A549 (cell line): Measurements from ENCODE around the gene COA7. TPM values are rescaled to one million over a fixed set of nuclear protein-coding genes. Genes with fewer than 3 reads are reported as not detected.

Source experiments
- ATAC-seq, 2 experiments: fragments of 200-7000 bp in 1 of 2; fragments of >200 bp in 1 of 2; cut with Nextera tagmentation in 1 of 2; cut with Tn5 transposase in 1 of 2; 3 replicates each; pipeline versions ENCODE4 v1.8.0 to v1.9.1; 2018 to 2020; ENCODE audit warnings: mild to moderate bottlenecking in 1 of 2, moderate library complexity in 1 of 2
- CTCF ChIA-PET: fragments of 300-600 bp; sonication (Branson Sonifier 250); formaldehyde crosslinking; extraction: SDS; loops from one replicate; lab custom pipeline; 2021; ENCODE audit warnings: antibody characterized with exemption, inconsistent platforms; lab: Yijun Ruan, JAX
- POLR2A ChIA-PET: fragments of 350-600 bp; formaldehyde crosslinking; extraction: SDS; loops from one replicate; lab custom pipeline; 2021; ENCODE audit warnings: antibody characterized with exemption, inconsistent platforms; lab: Yijun Ruan, JAX
- DNase-seq, 2 experiments: peaks; one replicate each; pipeline versions ENCODE4 v3.0.0 to v3.0.0-alpha.2; 2011 to 2016; ENCODE audit warnings: low read depth in 1 of 2, low spot score in 1 of 2
- FAIRE-seq: peaks from 2 replicates; lab custom pipeline; 2011; peaks lifted over from hg19 to GRCh38; lab: Jason Lieb, UNC
- H3K27ac ChIP-seq, 2 experiments: fragments of >200 bp; sonication (Bioruptor Twin); formaldehyde crosslinking; 3 replicates each; pipeline ENCODE4 v1.5.1; 2016 to 2017
- H3K4me1 ChIP-seq: fragments of >200 bp; sonication (Bioruptor Twin); formaldehyde crosslinking; 3 replicates; pipeline ENCODE4 v1.6.1; 2016
- H3K4me2 ChIP-seq: fragments of >200 bp; sonication (Bioruptor Twin); formaldehyde crosslinking; 3 replicates; pipeline ENCODE4 v1.6.1; 2016
- H3K4me3 ChIP-seq: fragments of >200 bp; sonication (Bioruptor Twin); formaldehyde crosslinking; 3 replicates; pipeline ENCODE4 v1.5.1; 2016
- H3K9me3 ChIP-seq: fragments of >200 bp; sonication (Bioruptor Twin); formaldehyde crosslinking; 3 replicates; pipeline ENCODE4 v1.6.1; 2016
- CBX8 ChIP-seq: fragments of 200-600 bp; sonication (generic); IDR thresholded peaks from 2 replicates; pipeline ENCODE4 v1.6.1; 2016
- CHD2 ChIP-seq: fragments of 150-350 bp; IDR thresholded peaks from 2 replicates; pipeline ENCODE4 v1.6.1; 2014; ENCODE audit warnings: low read length; ENCODE audit not compliant: partially characterized antibody
- EHF ChIP-seq: fragments of 250-450 bp; sonication (Bioruptor Pico); IDR thresholded peaks from 2 replicates; pipeline ENCODE4 v1.5.0; 2020; ENCODE audit warnings: mild to moderate bottlenecking
- FOSB ChIP-seq: fragments of 250-450 bp; sonication (Bioruptor Pico); IDR thresholded peaks from 2 replicates; pipeline ENCODE4 v1.5.0; 2020; ENCODE audit warnings: mild to moderate bottlenecking, moderate library complexity
- FOSL2 ChIP-seq, 2 experiments: fragments of 450-650 bp in 1 of 2; fragments of >200 bp in 1 of 2; sonication (Bioruptor Twin) in 1 of 2; formaldehyde crosslinking; IDR thresholded peaks; 2 replicates each; pipeline versions ENCODE4 v1.5.0 to v1.6.1; 2016 to 2020; ENCODE audit warnings: mild to moderate bottlenecking in 1 of 2, moderate library complexity in 1 of 2
- GATA3 ChIP-seq: IDR thresholded peaks from 2 replicates; pipeline ENCODE4 v1.6.1; 2012; ENCODE audit warnings: borderline replicate concordance
- HOXB13 ChIP-seq: fragments of 250-450 bp; sonication (Bioruptor Pico); IDR thresholded peaks from 2 replicates; pipeline ENCODE4 v1.5.0; 2020; ENCODE audit warnings: low read depth, mild to moderate bottlenecking, moderate library complexity
- JUNB ChIP-seq: fragments of >200 bp; sonication (Bioruptor Twin); formaldehyde crosslinking; IDR thresholded peaks from 2 replicates; pipeline ENCODE4 v1.6.1; 2016
- MAFK ChIP-seq: fragments of 450-650 bp; IDR thresholded peaks from 2 replicates; pipeline ENCODE4 v1.6.1; 2014; ENCODE audit not compliant: partially characterized antibody
- MAZ ChIP-seq: fragments of 150-350 bp; IDR thresholded peaks from 2 replicates; pipeline ENCODE4 v1.6.1; 2014; ENCODE audit warnings: antibody characterized with exemption, low read depth, low read length, borderline replicate concordance
- NFE2L2 ChIP-seq: fragments of 150-350 bp; conservative IDR thresholded peaks from 2 replicates; pipeline ENCODE4 v1.6.1; 2014; ENCODE audit warnings: low read length
- POLR2A ChIP-seq: IDR thresholded peaks from 2 replicates; pipeline ENCODE4 v1.6.1; 2012; ENCODE audit warnings: mild to moderate bottlenecking, low read length
- POLR2AphosphoS2 ChIP-seq: conservative IDR thresholded peaks from 2 replicates; pipeline ENCODE4 v1.6.1; 2012; ENCODE audit warnings: low read length, improper control_type of control experiment, inconsistent platforms
- RNF2 ChIP-seq: fragments of 200-600 bp; sonication (generic); IDR thresholded peaks from 2 replicates; pipeline ENCODE4 v1.6.1; 2016; ENCODE audit warnings: low read depth, mild to moderate bottlenecking, antibody characterized with exemption, moderate library complexity, borderline replicate concordance
- SMC3 ChIP-seq: fragments of >200 bp; sonication (Bioruptor Twin); formaldehyde crosslinking; IDR thresholded peaks from 3 replicates; pipeline ENCODE4 v1.6.1; 2018; ENCODE audit warnings: inconsistent platforms
- TFCP2L1 ChIP-seq: fragments of 250-450 bp; sonication (Bioruptor Pico); IDR thresholded peaks from 2 replicates; pipeline ENCODE4 v1.5.0; 2021; ENCODE audit warnings: mild to moderate bottlenecking
- ZC3H11A ChIP-seq: fragments of 450-650 bp; IDR thresholded peaks from 2 replicates; pipeline ENCODE4 v1.6.1; 2014; ENCODE audit warnings: antibody characterized with exemption, mild to moderate bottlenecking
- ZSCAN20 ChIP-seq: fragments of 250-450 bp; sonication (Bioruptor Pico); IDR thresholded peaks from 2 replicates; pipeline ENCODE4 v1.8.0; 2022; ENCODE audit warnings: mild to moderate bottlenecking, moderate library complexity
- whole genome bisulfite sequencing: methylation state at CpG from one replicate; pipeline ENCODE4 v1.1.6; 2017; ENCODE audit errors: missing lambda C conversion rate; 5-methylcytosine and 5-hydroxymethylcytosine counted together
- polyA plus RNA-seq, 4 experiments: library from polyadenylated mRNA; depleted of rRNA in 3 of 4; stranded (reverse); fragments of >200 nt; fragmentation: RNase III in 1 of 4; extraction: RNeasy Plus Mini Kit Qiagen cat#74134 plus additional on column Dnase treatment in 1 of 4; gene quantifications; 2 replicates in 3 of 4; 3 replicates in 1 of 4; pipeline ENCODE4 v1.2.3, GENCODE V29; 2011 to 2017
- TF ChIP-seq, protein P1 (sequence below): IDR thresholded peaks from 2 replicates; pipeline ENCODE4 v1.6.1; 2012
- TF ChIP-seq, protein P2 (sequence below): fragments of 450-650 bp; IDR thresholded peaks from 2 replicates; pipeline ENCODE4 v1.6.1; 2014; ENCODE audit warnings: antibody characterized with exemption
- TF ChIP-seq, protein P3 (sequence below): fragments of 150-350 bp; IDR thresholded peaks from 2 replicates; pipeline ENCODE4 v1.6.1; 2014; ENCODE audit warnings: low read depth, mild to moderate bottlenecking, low read length
- TF ChIP-seq, protein P4 (sequence below): fragments of 250-450 bp; sonication (Bioruptor Pico); IDR thresholded peaks from 2 replicates; pipeline ENCODE4 v1.5.0; 2021; ENCODE audit warnings: mild to moderate bottlenecking, moderate library complexity, borderline replicate concordance
- TF ChIP-seq, protein P5 (sequence below): fragments of >200 bp; sonication (Bioruptor Twin); formaldehyde crosslinking; IDR thresholded peaks from 2 replicates; pipeline ENCODE4 v1.6.1; 2016
- TF ChIP-seq, protein P6 (sequence below): fragments of >200 bp; sonication (Bioruptor Twin); formaldehyde crosslinking; IDR thresholded peaks from 3 replicates; pipeline ENCODE4 v1.6.1; 2016

The COA7 gene
- polyA plus RNA-seq, 2 of the 4 experiments (the other 2 are of a cell fraction), result 18.1 to 22.0 TPM

DNA sequence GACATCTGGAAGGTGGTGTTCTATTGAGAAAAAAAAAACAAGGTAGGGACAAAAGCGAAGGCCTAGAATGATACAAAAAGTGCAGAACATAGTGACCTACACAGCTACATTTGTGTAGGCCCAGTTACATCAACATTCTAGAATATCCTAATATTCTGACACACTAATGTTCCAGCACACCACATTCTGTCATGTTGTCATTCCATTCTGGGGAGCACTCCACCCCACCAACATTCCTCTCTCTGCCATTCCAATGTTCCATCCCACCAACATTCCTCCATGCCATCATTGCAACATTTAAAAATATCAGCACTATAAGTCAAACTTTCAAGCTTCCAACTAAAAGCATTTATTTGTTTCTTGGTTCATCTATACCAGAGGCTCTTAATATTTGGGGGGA lies 28.5 kb downstream of the COA7 start:
- Histone ChIP-seq H3K9me3 (no peaks in the 10 kb centered on the region), H3K27ac (peak overlapping the region in 1 of 2 experiments; percentile 46; a peak in 1 of 6 replicates), H3K4me3 (no peak overlapping the region), H3K4me1 (peaks cover 12% of the 10 kb centered on the region; the same call in 2 of the 3 replicates), H3K4me2 (no peak overlapping the region)
- TF ChIP-seq CHD2 (no peak), FOSB (CRISPR knock-in tag) (no peak), HOXB13 (CRISPR knock-in tag) (no peak), TFCP2L1 (CRISPR knock-in tag) (no peak), CBX8 (no peak), GATA3 (no peak), MAFK (no peak), EHF (CRISPR knock-in tag) (no peak), POLR2AphosphoS2 (no peak), NFE2L2 (no peak), POLR2A (no peak), SMC3 (no peak)
- TF ChIP-seq, protein P1, sequence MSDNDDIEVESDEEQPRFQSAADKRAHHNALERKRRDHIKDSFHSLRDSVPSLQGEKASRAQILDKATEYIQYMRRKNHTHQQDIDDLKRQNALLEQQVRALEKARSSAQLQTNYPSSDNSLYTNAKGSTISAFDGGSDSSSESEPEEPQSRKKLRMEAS, result no peak
- TF ChIP-seq, protein P2, sequence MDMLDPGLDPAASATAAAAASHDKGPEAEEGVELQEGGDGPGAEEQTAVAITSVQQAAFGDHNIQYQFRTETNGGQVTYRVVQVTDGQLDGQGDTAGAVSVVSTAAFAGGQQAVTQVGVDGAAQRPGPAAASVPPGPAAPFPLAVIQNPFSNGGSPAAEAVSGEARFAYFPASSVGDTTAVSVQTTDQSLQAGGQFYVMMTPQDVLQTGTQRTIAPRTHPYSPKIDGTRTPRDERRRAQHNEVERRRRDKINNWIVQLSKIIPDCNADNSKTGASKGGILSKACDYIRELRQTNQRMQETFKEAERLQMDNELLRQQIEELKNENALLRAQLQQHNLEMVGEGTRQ, result no peak
- TF ChIP-seq, protein P3, sequence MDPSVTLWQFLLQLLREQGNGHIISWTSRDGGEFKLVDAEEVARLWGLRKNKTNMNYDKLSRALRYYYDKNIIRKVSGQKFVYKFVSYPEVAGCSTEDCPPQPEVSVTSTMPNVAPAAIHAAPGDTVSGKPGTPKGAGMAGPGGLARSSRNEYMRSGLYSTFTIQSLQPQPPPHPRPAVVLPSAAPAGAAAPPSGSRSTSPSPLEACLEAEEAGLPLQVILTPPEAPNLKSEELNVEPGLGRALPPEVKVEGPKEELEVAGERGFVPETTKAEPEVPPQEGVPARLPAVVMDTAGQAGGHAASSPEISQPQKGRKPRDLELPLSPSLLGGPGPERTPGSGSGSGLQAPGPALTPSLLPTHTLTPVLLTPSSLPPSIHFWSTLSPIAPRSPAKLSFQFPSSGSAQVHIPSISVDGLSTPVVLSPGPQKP, result no peak
- TF ChIP-seq, protein P4, sequence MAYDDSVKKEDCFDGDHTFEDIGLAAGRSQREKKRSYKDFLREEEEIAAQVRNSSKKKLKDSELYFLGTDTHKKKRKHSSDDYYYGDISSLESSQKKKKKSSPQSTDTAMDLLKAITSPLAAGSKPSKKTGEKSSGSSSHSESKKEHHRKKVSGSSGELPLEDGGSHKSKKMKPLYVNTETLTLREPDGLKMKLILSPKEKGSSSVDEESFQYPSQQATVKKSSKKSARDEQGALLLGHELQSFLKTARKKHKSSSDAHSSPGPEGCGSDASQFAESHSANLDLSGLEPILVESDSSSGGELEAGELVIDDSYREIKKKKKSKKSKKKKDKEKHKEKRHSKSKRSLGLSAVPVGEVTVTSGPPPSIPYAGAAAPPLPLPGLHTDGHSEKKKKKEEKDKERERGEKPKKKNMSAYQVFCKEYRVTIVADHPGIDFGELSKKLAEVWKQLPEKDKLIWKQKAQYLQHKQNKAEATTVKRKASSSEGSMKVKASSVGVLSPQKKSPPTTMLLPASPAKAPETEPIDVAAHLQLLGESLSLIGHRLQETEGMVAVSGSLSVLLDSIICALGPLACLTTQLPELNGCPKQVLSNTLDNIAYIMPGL (CRISPR knock-in tag), result no peak
- 96% methylated on average over 1 of the region's 1 CpG for WGBS
- ChIA-PET POLR2A (no interaction called here), CTCF (interaction anchor here (0.9 kb wide), 1 partner anchor 16 kb away, joined by 4 read pairs; no protein-coding TSS in a partner anchor)
- FAIRE-seq, result no peak
- DNase-seq, result no peak
- no peak for ATAC-seq

DNA sequence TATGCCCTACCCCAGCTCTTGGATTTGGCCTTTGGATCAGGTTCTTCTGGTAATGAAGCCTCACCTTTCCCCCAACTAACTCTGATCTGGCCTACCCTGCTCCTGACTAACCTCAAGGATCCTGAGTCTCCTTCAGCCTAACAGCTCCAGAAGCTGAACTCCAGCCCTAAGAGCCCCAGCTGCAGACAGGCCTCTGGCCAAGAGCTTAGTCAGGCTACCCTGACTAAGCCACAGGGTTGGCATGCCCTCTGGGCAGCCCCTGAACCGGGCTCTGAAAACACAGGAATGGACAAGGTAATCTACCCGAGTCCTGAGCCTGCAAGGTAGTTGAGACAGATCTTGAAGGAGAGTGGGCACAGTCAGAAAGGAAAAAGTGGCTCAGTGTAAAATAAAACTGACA lies 29.4 kb downstream of the COA7 start:
- FAIRE-seq (no peak), DNase-seq (no peak), ATAC-seq (no peak; a peak in 1 of 6 replicates)
- CTCF ChIA-PET, result no interaction called here
- Histone ChIP-seq H3K4me1 (peaks cover 14% of the 10 kb centered on the region; the same call in 2 of the 3 replicates), H3K27ac (peak overlapping the region in 1 of 2 experiments; percentile 54; a peak in 1 of 6 replicates), H3K4me3 (no peak overlapping the region), H3K4me2 (no peak overlapping the region), H3K9me3 (no peaks in the 10 kb centered on the region)
- POLR2A ChIA-PET, result interaction anchor here (1.2 kb wide), 1 partner anchor 115 kb away, joined by 3 read pairs; the partner anchor contains the start of gene TUT4
- TF ChIP-seq FOSB (CRISPR knock-in tag), result no peak
- no peak for TF ChIP-seq JUNB
- no peak for TF ChIP-seq ZSCAN20 (CRISPR knock-in tag)
- TF ChIP-seq, protein P5, sequence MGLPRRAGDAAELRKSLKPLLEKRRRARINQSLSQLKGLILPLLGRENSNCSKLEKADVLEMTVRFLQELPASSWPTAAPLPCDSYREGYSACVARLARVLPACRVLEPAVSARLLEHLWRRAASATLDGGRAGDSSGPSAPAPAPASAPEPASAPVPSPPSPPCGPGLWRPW, result no peak
- TF ChIP-seq, protein P6, sequence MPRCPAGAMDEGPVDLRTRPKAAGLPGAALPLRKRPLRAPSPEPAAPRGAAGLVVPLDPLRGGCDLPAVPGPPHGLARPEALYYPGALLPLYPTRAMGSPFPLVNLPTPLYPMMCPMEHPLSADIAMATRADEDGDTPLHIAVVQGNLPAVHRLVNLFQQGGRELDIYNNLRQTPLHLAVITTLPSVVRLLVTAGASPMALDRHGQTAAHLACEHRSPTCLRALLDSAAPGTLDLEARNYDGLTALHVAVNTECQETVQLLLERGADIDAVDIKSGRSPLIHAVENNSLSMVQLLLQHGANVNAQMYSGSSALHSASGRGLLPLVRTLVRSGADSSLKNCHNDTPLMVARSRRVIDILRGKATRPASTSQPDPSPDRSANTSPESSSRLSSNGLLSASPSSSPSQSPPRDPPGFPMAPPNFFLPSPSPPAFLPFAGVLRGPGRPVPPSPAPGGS, result no peak
- TF ChIP-seq MAZ, result no peak
- TF ChIP-seq ZC3H11A, result no peak
- TF ChIP-seq FOSL2 (IDR thresholded peaks at IDR 0.05), result no peak
- TF ChIP-seq FOSL2 (CRISPR knock-in tag; IDR thresholded peaks at IDR 0.05), result no peak
- no peak for TF ChIP-seq RNF2
- WGBS, result 31% methylated on average over 2 of the region's 2 CpGs
